HepG2 (cell line): ENCODE data around the gene ARHGAP29. TPM values are rescaled to one million over a fixed set of nuclear protein-coding genes. Genes with fewer than 3 reads are reported as not detected.

Source experiments
- CENPX ChIP-seq: sonication (generic); formaldehyde crosslinking; IDR thresholded peaks from 2 replicates; pipeline ENCODE4 v1.9.0; 2021; ENCODE audit warnings: mild to moderate bottlenecking, missing genetic modification reagents, moderate library complexity
- GATA4 ChIP-seq: sonication (generic); IDR thresholded peaks from 2 replicates; pipeline ENCODE4 v1.6.1; 2016; ENCODE audit warnings: antibody characterized with exemption, low read depth, borderline replicate concordance
- HOXD1 ChIP-seq: sonication (generic); formaldehyde crosslinking; IDR thresholded peaks from 2 replicates; pipeline ENCODE4 v1.5.0; 2020; ENCODE audit warnings: missing genetic modification reagents
- KLF9 ChIP-seq: IDR thresholded peaks from 2 replicates; pipeline ENCODE4 v1.6.1; 2016; ENCODE audit warnings: low read depth
- MLXIP ChIP-seq: sonication (generic); formaldehyde crosslinking; IDR thresholded peaks from 2 replicates; pipeline ENCODE4 v1.9.0; 2021; ENCODE audit warnings: missing genetic modification reagents, borderline replicate concordance
- PBX2 ChIP-seq: IDR thresholded peaks from 2 replicates; pipeline ENCODE4 v1.6.1; 2016; ENCODE audit warnings: control low read depth
- ZKSCAN1 ChIP-seq: fragments of 150-350 bp; IDR thresholded peaks from 2 replicates; pipeline ENCODE4 v1.6.1; 2014; ENCODE audit warnings: low read length
- ZNF687 ChIP-seq: sonication (generic); formaldehyde crosslinking; IDR thresholded peaks from 2 replicates; pipeline ENCODE4 v1.5.1; 2020; ENCODE audit warnings: mild to moderate bottlenecking, missing genetic modification reagents, moderate library complexity
- ZNF781 ChIP-seq: sonication (generic); formaldehyde crosslinking; IDR thresholded peaks from 2 replicates; pipeline ENCODE4 v1.5.1; 2020; ENCODE audit warnings: borderline replicate concordance, mild to moderate bottlenecking, missing genetic modification reagents; ENCODE audit errors: not compliant biosample characterization
- polyA plus RNA-seq, 8 experiments: library from polyadenylated mRNA; depleted of rRNA in 3 of 8; stranded (reverse) in 7 of 8; unstranded in 1 of 8; fragments of >200 nt; fragmentation: Illumina TruSeq in 4 of 8; extraction: Trizol in 4 of 8; gene quantifications; 2 replicates each; pipeline versions ENCODE4 v1.2.1 to v1.2.3, GENCODE V29; 2011 to 2016; ENCODE audit warnings: low read depth in 4 of 8, missing spikeins in 1 of 8, mixed read lengths in 1 of 8; ENCODE audit not compliant: insufficient read depth in 1 of 8
- total RNA-seq, 5 experiments: library from RNA; depleted of rRNA; stranded (reverse); fragments of >200 nt; fragmentation: Illumina TruSeq; extraction: Trizol; gene quantifications; 2 replicates each; pipeline ENCODE4 v1.2.3, GENCODE V29; 2016; ENCODE audit warnings: low read depth in 1 of 5

Gene ARHGAP29
- total and polyA plus RNA-seq, 2 of the 13 experiments (the other 11 are each of a cell fraction or from before 2014, with no cell fraction given) = 12.8 to 18.3 TPM

- TF ChIP-seq MLXIP (CRISPR knock-in tag) = no peak; the same call in 1 of the 2 replicates
- TF ChIP-seq HOXD1 = 0 out of 2 replicates have a peak, but pooled peaks have one; percentile 8
- peak; percentile 61; the same call in 1 of the 2 replicates for TF ChIP-seq GATA4
- no peak for TF ChIP-seq ZNF781 (CRISPR knock-in tag)
- no peak for TF ChIP-seq ZKSCAN1
- no peak for TF ChIP-seq PBX2 (CRISPR knock-in tag)
- peak; percentile 78 for TF ChIP-seq ZNF687 (CRISPR knock-in tag)
- no peak for TF ChIP-seq CENPX (CRISPR knock-in tag)
- TF ChIP-seq KLF9 = no peak
Measured at GRCh38 chr1:94237291-94238226, at the start of gene ARHGAP29 (continued).
